Measurements from ENCODE around the gene ABT1. TPM values are rescaled to one million over a fixed set of nuclear protein-coding genes. Genes with fewer than 3 reads are reported as not detected.

ABT1 gene
- total and polyA plus RNA-seq, 2 of the 8 experiments (the other 6 are each of a cell fraction or from before 2014, with no cell fraction given), result 20.5 to 30.7 TPM

- TF ChIP-seq CEBPB (IDR thresholded peaks at IDR 0.05; ENCODE audit: low read depth, low read length), result peak; percentile 64
- TF ChIP-seq CREB1 (IDR thresholded peaks at IDR 0.05), result 0 out of 2 replicates have a peak, but pooled peaks have one; percentile 39
- TF ChIP-seq KDM4A (IDR thresholded peaks at IDR 0.05; ENCODE audit: low read depth, low read length, severe bottlenecking), result no peak
- TF ChIP-seq MAFK (IDR thresholded peaks at IDR 0.05; ENCODE audit: low read depth, low read length), result peak; percentile 88; the same call in 1 of the 2 replicates
- TF ChIP-seq RXRA (IDR thresholded peaks at IDR 0.05; ENCODE audit: insufficient read depth, low read depth, low read length), result no peak
- TF ChIP-seq TBP (IDR thresholded peaks at IDR 0.05; ENCODE audit: low read depth, low read length), result peak; percentile 99
- 0 out of 2 replicates have a peak, but pooled peaks have one; percentile 8 for TF ChIP-seq EGR1 (IDR thresholded peaks at IDR 0.05; ENCODE audit: borderline replicate concordance, low read depth, low read length)
- no peak for TF ChIP-seq TCF12 (IDR thresholded peaks at IDR 0.05; ENCODE audit: low read depth, low read length)
- no peak for TF ChIP-seq BACH1 (IDR thresholded peaks at IDR 0.05; ENCODE audit: low read length)
- peak; percentile 73 for TF ChIP-seq TAF7 (optimal IDR thresholded peaks at IDR 0.05; ENCODE audit: borderline replicate concordance, low read depth, low read length)
- TF ChIP-seq NRF1 (IDR thresholded peaks at IDR 0.05; ENCODE audit: low read depth, low read length), result no peak; the same call in 1 of the 2 replicates
These were observed 42.9 kb upstream of the ABT1 start (continued) for GRCh38 chr6:26553635-26554446.
